HepG2 (cell line): ENCODE results near the gene CMC1. TPM values are rescaled to one million over a fixed set of nuclear protein-coding genes. Genes with fewer than 3 reads are reported as not detected.

Experiments used
- CBFB ChIP-seq: sonication (generic); formaldehyde crosslinking; IDR thresholded peaks from 2 replicates; pipeline ENCODE4 v1.4.0; 2020; ENCODE audit warnings: missing genetic modification reagents
- ESRRA ChIP-seq: sonication (generic); formaldehyde crosslinking; IDR thresholded peaks from 2 replicates; pipeline ENCODE4 v1.5.1; 2020; ENCODE audit warnings: mild to moderate bottlenecking, low read depth, missing genetic modification reagents
- HNRNPL ChIP-seq: fragments of 200-400 bp; formaldehyde crosslinking; IDR thresholded peaks from 2 replicates; pipeline ENCODE4 v1.6.1; 2017; ENCODE audit warnings: mild to moderate bottlenecking, low read depth, low read length
- SP140L ChIP-seq: sonication (generic); formaldehyde crosslinking; IDR thresholded peaks from 2 replicates; pipeline ENCODE4 v1.4.0; 2020; ENCODE audit warnings: missing genetic modification reagents, borderline replicate concordance
- ZFP62 ChIP-seq: sonication (generic); formaldehyde crosslinking; IDR thresholded peaks from 2 replicates; pipeline ENCODE4 v1.4.0; 2020; ENCODE audit warnings: missing genetic modification reagents
- ZNF264 ChIP-seq: sonication (generic); formaldehyde crosslinking; IDR thresholded peaks from 2 replicates; pipeline ENCODE4 v1.4.0; 2020; ENCODE audit warnings: missing genetic modification reagents
- ZNF326 ChIP-seq: sonication (generic); formaldehyde crosslinking; IDR thresholded peaks from 2 replicates; pipeline ENCODE4 v1.4.0; 2020; ENCODE audit warnings: missing genetic modification reagents, borderline replicate concordance
- ZNF430 ChIP-seq: sonication (generic); formaldehyde crosslinking; IDR thresholded peaks from 2 replicates; pipeline ENCODE4 v1.9.0; 2021; ENCODE audit warnings: mild to moderate bottlenecking, missing genetic modification reagents
- ZNF737 ChIP-seq: sonication (generic); formaldehyde crosslinking; IDR thresholded peaks from 2 replicates; pipeline ENCODE4 v1.5.0; 2020; ENCODE audit warnings: missing genetic modification reagents, mild to moderate bottlenecking, borderline replicate concordance
- ZNF776 ChIP-seq: sonication (generic); formaldehyde crosslinking; IDR thresholded peaks from 2 replicates; pipeline ENCODE4 v1.4.0; 2020; ENCODE audit warnings: mild to moderate bottlenecking, missing genetic modification reagents
- polyA plus RNA-seq, 8 experiments: library from polyadenylated mRNA; depleted of rRNA in 3 of 8; stranded (reverse) in 7 of 8; unstranded in 1 of 8; fragments of >200 nt; fragmentation: Illumina TruSeq in 4 of 8; extraction: Trizol in 4 of 8; gene quantifications; 2 replicates each; pipeline versions ENCODE4 v1.2.1 to v1.2.3, GENCODE V29; 2011 to 2016; ENCODE audit warnings: low read depth in 4 of 8, missing spikeins in 1 of 8, mixed read lengths in 1 of 8; ENCODE audit not compliant: insufficient read depth in 1 of 8
- total RNA-seq, 5 experiments: library from RNA; depleted of rRNA; stranded (reverse); fragments of >200 nt; fragmentation: Illumina TruSeq; extraction: Trizol; gene quantifications; 2 replicates each; pipeline ENCODE4 v1.2.3, GENCODE V29; 2016; ENCODE audit warnings: low read depth in 1 of 5
- TF ChIP-seq, protein P1 (sequence below): sonication (generic); formaldehyde crosslinking; IDR thresholded peaks from 2 replicates; pipeline ENCODE4 v1.5.0; 2020; ENCODE audit warnings: mild to moderate bottlenecking, missing genetic modification reagents
- TF ChIP-seq, protein P2 (sequence below): sonication (generic); formaldehyde crosslinking; IDR thresholded peaks from 2 replicates; pipeline ENCODE4 v1.9.0; 2021; ENCODE audit warnings: missing genetic modification reagents, mild to moderate bottlenecking, borderline replicate concordance
- TF ChIP-seq, protein P3 (sequence below): IDR thresholded peaks from 2 replicates; pipeline ENCODE4 v1.6.1; 2016; ENCODE audit warnings: low read depth, missing genetic modification reagents, missing compliant biosample characterization
- TF ChIP-seq, protein P4 (sequence below): sonication (generic); formaldehyde crosslinking; conservative IDR thresholded peaks from 2 replicates; pipeline ENCODE4 v1.4.0; 2020; ENCODE audit warnings: missing genetic modification reagents

Gene CMC1
- total and polyA plus RNA-seq, 2 of the 13 experiments (the other 11 are each of a cell fraction or from before 2014, with no cell fraction given), result 22.1 to 29.5 TPM

DNA sequence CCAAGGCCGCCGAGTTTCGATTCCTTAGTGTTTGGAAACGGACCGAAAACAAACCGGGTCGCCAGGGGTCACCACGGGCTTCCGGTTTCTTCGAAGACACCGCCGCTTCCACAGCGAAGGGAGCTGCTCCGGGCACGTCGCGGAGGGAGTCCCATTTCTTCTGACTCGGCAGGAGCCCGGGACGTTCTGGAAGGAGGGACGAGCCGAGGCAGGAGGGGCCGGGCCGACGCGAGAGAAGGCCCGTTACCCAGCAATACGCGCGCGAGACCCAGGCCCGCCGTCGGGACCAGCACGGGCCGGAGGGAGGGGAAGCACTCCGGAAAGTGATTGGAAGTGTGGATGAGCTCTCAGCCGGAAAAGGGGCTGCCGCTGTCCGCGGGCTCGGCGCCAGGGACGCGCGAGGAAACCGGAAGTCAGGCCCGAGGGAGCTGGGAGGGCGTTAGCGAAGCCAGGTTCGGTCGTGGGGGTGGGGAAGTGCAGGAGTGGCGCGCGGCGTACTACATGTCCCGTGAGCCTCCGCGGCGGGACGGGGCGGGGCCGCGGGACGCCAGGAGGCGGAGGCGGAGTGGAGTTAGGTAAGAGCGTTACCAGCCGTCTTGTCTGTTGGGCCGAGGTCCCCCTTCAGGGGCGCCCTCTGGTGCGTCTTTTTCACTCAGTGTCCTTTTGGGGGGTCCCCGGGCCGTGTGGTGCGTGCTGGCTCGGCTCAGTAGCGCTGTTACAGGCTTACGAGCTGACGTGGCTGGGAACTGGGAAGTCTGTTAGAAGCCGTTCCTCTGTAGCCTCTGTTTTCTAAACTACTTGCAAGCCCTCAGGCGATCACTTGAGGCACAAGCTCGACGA, 107.4 kb downstream of the CMC1 start, which contains the start of the genes AZI2 and ZCWPW2 (continued):
- TF ChIP-seq, protein P1, sequence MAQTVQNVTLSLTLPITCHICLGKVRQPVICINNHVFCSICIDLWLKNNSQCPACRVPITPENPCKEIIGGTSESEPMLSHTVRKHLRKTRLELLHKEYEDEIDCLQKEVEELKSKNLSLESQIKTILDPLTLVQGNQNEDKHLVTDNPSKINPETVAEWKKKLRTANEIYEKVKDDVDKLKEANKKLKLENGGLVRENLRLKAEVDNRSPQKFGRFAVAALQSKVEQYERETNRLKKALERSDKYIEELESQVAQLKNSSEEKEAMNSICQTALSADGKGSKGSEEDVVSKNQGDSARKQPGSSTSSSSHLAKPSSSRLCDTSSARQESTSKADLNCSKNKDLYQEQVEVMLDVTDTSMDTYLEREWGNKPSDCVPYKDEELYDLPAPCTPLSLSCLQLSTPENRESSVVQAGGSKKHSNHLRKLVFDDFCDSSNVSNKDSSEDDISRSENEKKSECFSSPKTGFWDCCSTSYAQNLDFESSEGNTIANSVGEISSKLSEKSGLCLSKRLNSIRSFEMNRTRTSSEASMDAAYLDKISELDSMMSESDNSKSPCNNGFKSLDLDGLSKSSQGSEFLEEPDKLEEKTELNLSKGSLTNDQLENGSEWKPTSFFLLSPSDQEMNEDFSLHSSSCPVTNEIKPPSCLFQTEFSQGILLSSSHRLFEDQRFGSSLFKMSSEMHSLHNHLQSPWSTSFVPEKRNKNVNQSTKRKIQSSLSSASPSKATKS (CRISPR knock-in tag), result no peak
- TF ChIP-seq ZNF326 (CRISPR knock-in tag) (no peak), HNRNPL (0 out of 2 replicates have a peak, but pooled peaks have one; percentile 38), CBFB (CRISPR knock-in tag) (peak; percentile 63; the same call in 1 of the 2 replicates), SP140L (no peak), ZNF776 (CRISPR knock-in tag) (peak; percentile 90; the same call in 1 of the 2 replicates), ZNF430 (CRISPR knock-in tag) (peak; percentile 32; the same call in 1 of the 2 replicates), ESRRA (CRISPR knock-in tag) (no peak), ZNF737 (CRISPR knock-in tag) (peak; percentile 87; the same call in 1 of the 2 replicates), ZNF264 (peak; percentile 51; the same call in 1 of the 2 replicates), ZFP62 (CRISPR knock-in tag) (no peak)
- TF ChIP-seq, protein P2, sequence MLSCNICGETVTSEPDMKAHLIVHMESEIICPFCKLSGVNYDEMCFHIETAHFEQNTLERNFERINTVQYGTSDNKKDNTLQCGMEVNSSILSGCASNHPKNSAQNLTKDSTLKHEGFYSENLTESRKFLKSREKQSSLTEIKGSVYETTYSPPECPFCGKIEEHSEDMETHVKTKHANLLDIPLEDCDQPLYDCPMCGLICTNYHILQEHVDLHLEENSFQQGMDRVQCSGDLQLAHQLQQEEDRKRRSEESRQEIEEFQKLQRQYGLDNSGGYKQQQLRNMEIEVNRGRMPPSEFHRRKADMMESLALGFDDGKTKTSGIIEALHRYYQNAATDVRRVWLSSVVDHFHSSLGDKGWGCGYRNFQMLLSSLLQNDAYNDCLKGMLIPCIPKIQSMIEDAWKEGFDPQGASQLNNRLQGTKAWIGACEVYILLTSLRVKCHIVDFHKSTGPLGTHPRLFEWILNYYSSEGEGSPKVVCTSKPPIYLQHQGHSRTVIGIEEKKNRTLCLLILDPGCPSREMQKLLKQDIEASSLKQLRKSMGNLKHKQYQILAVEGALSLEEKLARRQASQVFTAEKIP, result no peak
- TF ChIP-seq, protein P3, sequence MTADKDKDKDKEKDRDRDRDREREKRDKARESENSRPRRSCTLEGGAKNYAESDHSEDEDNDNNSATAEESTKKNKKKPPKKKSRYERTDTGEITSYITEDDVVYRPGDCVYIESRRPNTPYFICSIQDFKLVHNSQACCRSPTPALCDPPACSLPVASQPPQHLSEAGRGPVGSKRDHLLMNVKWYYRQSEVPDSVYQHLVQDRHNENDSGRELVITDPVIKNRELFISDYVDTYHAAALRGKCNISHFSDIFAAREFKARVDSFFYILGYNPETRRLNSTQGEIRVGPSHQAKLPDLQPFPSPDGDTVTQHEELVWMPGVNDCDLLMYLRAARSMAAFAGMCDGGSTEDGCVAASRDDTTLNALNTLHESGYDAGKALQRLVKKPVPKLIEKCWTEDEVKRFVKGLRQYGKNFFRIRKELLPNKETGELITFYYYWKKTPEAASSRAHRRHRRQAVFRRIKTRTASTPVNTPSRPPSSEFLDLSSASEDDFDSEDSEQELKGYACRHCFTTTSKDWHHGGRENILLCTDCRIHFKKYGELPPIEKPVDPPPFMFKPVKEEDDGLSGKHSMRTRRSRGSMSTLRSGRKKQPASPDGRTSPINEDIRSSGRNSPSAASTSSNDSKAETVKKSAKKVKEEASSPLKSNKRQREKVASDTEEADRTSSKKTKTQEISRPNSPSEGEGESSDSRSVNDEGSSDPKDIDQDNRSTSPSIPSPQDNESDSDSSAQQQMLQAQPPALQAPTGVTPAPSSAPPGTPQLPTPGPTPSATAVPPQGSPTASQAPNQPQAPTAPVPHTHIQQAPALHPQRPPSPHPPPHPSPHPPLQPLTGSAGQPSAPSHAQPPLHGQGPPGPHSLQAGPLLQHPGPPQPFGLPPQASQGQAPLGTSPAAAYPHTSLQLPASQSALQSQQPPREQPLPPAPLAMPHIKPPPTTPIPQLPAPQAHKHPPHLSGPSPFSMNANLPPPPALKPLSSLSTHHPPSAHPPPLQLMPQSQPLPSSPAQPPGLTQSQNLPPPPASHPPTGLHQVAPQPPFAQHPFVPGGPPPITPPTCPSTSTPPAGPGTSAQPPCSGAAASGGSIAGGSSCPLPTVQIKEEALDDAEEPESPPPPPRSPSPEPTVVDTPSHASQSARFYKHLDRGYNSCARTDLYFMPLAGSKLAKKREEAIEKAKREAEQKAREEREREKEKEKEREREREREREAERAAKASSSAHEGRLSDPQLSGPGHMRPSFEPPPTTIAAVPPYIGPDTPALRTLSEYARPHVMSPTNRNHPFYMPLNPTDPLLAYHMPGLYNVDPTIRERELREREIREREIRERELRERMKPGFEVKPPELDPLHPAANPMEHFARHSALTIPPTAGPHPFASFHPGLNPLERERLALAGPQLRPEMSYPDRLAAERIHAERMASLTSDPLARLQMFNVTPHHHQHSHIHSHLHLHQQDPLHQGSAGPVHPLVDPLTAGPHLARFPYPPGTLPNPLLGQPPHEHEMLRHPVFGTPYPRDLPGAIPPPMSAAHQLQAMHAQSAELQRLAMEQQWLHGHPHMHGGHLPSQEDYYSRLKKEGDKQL (CRISPR knock-in tag), result peak; percentile 9; the same call in 1 of the 2 replicates
- TF ChIP-seq, protein P4, sequence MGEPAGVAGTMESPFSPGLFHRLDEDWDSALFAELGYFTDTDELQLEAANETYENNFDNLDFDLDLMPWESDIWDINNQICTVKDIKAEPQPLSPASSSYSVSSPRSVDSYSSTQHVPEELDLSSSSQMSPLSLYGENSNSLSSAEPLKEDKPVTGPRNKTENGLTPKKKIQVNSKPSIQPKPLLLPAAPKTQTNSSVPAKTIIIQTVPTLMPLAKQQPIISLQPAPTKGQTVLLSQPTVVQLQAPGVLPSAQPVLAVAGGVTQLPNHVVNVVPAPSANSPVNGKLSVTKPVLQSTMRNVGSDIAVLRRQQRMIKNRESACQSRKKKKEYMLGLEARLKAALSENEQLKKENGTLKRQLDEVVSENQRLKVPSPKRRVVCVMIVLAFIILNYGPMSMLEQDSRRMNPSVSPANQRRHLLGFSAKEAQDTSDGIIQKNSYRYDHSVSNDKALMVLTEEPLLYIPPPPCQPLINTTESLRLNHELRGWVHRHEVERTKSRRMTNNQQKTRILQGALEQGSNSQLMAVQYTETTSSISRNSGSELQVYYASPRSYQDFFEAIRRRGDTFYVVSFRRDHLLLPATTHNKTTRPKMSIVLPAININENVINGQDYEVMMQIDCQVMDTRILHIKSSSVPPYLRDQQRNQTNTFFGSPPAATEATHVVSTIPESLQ (CRISPR knock-in tag), result no peak
